ENCODE measurements around the gene STMN3. TPM values are rescaled to one million over a fixed set of nuclear protein-coding genes. Genes with fewer than 3 reads are reported as not detected.

Gene STMN3
- total RNA-seq, 1 experiment from 2014 or later = 138 TPM

- no peak for TF ChIP-seq EZH2 (IDR thresholded peaks at IDR 0.05)
- no peak for TF ChIP-seq SIN3A (IDR thresholded peaks at IDR 0.05; ENCODE audit: low read depth)
- no peak for TF ChIP-seq CBX3 (IDR thresholded peaks at IDR 0.05; ENCODE audit: low read depth)
- TF ChIP-seq EZH2phosphoT487 (IDR thresholded peaks at IDR 0.05; ENCODE audit: borderline replicate concordance) = no peak
- no peak for TF ChIP-seq POLR2AphosphoS5 (IDR thresholded peaks at IDR 0.05; ENCODE audit: low read depth, low read length)
- no peak for TF ChIP-seq SP1 (IDR thresholded peaks at IDR 0.05; ENCODE audit: low read depth)
- no peak for TF ChIP-seq ZBTB33 (IDR thresholded peaks at IDR 0.05; ENCODE audit: extremely low read depth, insufficient replicate concordance, low read length)
- TF ChIP-seq REST (IDR thresholded peaks at IDR 0.05; ENCODE audit: low read depth) = no peak
- no peak for TF ChIP-seq ELF1 (IDR thresholded peaks at IDR 0.05; ENCODE audit: borderline replicate concordance, low read depth)
- TF ChIP-seq FOSL1 (IDR thresholded peaks at IDR 0.05; ENCODE audit: low read depth) = no peak
- no peak for TF ChIP-seq EGR1 (IDR thresholded peaks at IDR 0.05; ENCODE audit: low read depth)
- TF ChIP-seq POLR2A (IDR thresholded peaks at IDR 0.05; ENCODE audit: borderline replicate concordance, extremely low read depth, insufficient read depth, insufficient read length) = no peak
- no peak for TF ChIP-seq SRF (IDR thresholded peaks at IDR 0.05; ENCODE audit: low read depth)
- TF ChIP-seq CTCF (IDR thresholded peaks at IDR 0.05 in 2 of 3, conservative IDR thresholded peaks at IDR 0.05 in 1 of 3; ENCODE audit: borderline replicate concordance in 1 of 3, insufficient read depth in 1 of 3, low read depth in 2 of 3, low read length in 2 of 3) = no peak
- no peak for TF ChIP-seq ZNF274 (IDR thresholded peaks at IDR 0.05; ENCODE audit: low read depth, low read length)
- no peak for TF ChIP-seq TCF7L2 (IDR thresholded peaks at IDR 0.05; ENCODE audit: borderline replicate concordance, extremely low read depth, insufficient read depth, insufficient read length)
- no peak for TF ChIP-seq CEBPB (IDR thresholded peaks at IDR 0.05; ENCODE audit: low read depth)
- no peak for ATAC-seq
Measured at GRCh38 chr20:63633732-63634131, 19.5 kb downstream of the STMN3 start.

More at GRCh38 chr20:63633732-63634131, 19.5 kb downstream of the STMN3 start:
- H3K4me2 ChIP-seq (ENCODE audit: low read length) = no peak overlapping the region
- DNase-seq (ENCODE audit: low read depth, low spot score) = no peak
- BruUV-seq (replicated peaks) = no TSS peak
- peaks cover 3% of the 10 kb centered on the region; the same call in 1 of the 2 replicates for H3K79me2 ChIP-seq (ENCODE audit: insufficient read depth, low read length)
- no peaks in the 10 kb centered on the region for H3K27me3 ChIP-seq (ENCODE audit: insufficient read depth, low read length)
- no peak overlapping the region for H3K27ac ChIP-seq (ENCODE audit: low read depth, low read length)
- no peaks in the 10 kb centered on the region for H4K20me1 ChIP-seq (ENCODE audit: insufficient read depth)
- ChIA-PET CTCF (interaction anchor here (0.7 kb wide), 1 partner anchor 49 kb away, joined by 3 read pairs; no protein-coding TSS in a partner anchor), RAD21 (ENCODE audit: low non-redundant PET in 1 of 2, low total read pairs in 2 of 2, uncharacterized antibody in 2 of 2, unreplicated experiment in 2 of 2) (interaction anchor here in 1 of 2 experiments (0.7 kb wide), 1 partner anchor 96 kb away, joined by 3 read pairs; no protein-coding TSS in a partner anchor), POLR2A (no interaction called here)
- 0 out of 4 replicates have a peak, but pooled peaks cover 0 to 1% of the 10 kb centered on the region in 2 experiments for H3K36me3 ChIP-seq (ENCODE audit: control insufficient read depth in 1 of 2, insufficient read depth in 2 of 2, low read length in 2 of 2)
- H3K4me1 ChIP-seq (ENCODE audit: control insufficient read depth in 1 of 2, insufficient read depth in 2 of 2, low read length in 2 of 2) = peaks cover 3% of the 10 kb centered on the region in 2 experiments
- no peak overlapping the region for H2AFZ ChIP-seq (ENCODE audit: low read depth, low read length, poor library complexity, severe bottlenecking)
- H3K9ac ChIP-seq (ENCODE audit: low read length) = no peak overlapping the region
- intact Hi-C loops (cut with micrococcal nuclease) = no loop called here
- no peaks in the 10 kb centered on the region for H3K9me2 ChIP-seq (ENCODE audit: insufficient read depth)
- H3K9me3 ChIP-seq (ENCODE audit: control insufficient read depth in 1 of 2, insufficient read depth in 1 of 2, low read depth in 1 of 2, low read length in 2 of 2) = no peaks in the 10 kb centered on the region
- H3K4me3 ChIP-seq (replicated peaks in 1 of 2; ENCODE audit: low read depth in 1 of 2, low read length in 2 of 2) = no peak overlapping the region
